Left kidney (tissue), 8 donors: ENCODE measurements around the gene MAP3K15. TPM values are rescaled to one million over a fixed set of nuclear protein-coding genes. Genes with fewer than 3 reads are reported as not detected.

Experiments used
- DNase-seq: peaks from one replicate; pipeline ENCODE4 v3.0.0-alpha.2; 2013
- long read RNA-seq, 8 donors: transcript quantifications; one replicate each; lab custom pipeline, GENCODE V29; 2026
- polyA plus RNA-seq: library from polyadenylated mRNA; unstranded; fragments of 120-200 nt; gene quantifications from one replicate; pipeline ENCODE4 v1.2.1, GENCODE V29; 2013; ENCODE audit not compliant: insufficient read length

MAP3K15 gene, protein sequence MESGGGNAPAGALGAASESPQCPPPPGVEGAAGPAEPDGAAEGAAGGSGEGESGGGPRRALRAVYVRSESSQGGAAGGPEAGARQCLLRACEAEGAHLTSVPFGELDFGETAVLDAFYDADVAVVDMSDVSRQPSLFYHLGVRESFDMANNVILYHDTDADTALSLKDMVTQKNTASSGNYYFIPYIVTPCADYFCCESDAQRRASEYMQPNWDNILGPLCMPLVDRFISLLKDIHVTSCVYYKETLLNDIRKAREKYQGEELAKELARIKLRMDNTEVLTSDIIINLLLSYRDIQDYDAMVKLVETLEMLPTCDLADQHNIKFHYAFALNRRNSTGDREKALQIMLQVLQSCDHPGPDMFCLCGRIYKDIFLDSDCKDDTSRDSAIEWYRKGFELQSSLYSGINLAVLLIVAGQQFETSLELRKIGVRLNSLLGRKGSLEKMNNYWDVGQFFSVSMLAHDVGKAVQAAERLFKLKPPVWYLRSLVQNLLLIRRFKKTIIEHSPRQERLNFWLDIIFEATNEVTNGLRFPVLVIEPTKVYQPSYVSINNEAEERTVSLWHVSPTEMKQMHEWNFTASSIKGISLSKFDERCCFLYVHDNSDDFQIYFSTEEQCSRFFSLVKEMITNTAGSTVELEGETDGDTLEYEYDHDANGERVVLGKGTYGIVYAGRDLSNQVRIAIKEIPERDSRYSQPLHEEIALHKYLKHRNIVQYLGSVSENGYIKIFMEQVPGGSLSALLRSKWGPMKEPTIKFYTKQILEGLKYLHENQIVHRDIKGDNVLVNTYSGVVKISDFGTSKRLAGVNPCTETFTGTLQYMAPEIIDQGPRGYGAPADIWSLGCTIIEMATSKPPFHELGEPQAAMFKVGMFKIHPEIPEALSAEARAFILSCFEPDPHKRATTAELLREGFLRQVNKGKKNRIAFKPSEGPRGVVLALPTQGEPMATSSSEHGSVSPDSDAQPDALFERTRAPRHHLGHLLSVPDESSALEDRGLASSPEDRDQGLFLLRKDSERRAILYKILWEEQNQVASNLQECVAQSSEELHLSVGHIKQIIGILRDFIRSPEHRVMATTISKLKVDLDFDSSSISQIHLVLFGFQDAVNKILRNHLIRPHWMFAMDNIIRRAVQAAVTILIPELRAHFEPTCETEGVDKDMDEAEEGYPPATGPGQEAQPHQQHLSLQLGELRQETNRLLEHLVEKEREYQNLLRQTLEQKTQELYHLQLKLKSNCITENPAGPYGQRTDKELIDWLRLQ (N-terminal part only)
- polyA plus RNA-seq: 4.6 TPM
- long read RNA-seq, donor 1: 0 reads
- long read RNA-seq, donor 2: 0 reads
- long read RNA-seq, donor 3, partial matches to known transcripts: 0 of 1 reads
- long read RNA-seq, donor 3, other reads (novel, unspliced or antisense): 0 of 1 reads
- long read RNA-seq, donor 4: 0 reads
- long read RNA-seq, donor 5: 0 reads
- long read RNA-seq, donor 6: 0 reads
- long read RNA-seq, donor 7, partial matches to known transcripts: 65 of 67 reads
- long read RNA-seq, donor 7, other reads (novel, unspliced or antisense): 0 of 67 reads
- long read RNA-seq, donor 8, partial matches to known transcripts: 17 of 18 reads
- long read RNA-seq, donor 8, other reads (novel, unspliced or antisense): 0 of 18 reads

DNA sequence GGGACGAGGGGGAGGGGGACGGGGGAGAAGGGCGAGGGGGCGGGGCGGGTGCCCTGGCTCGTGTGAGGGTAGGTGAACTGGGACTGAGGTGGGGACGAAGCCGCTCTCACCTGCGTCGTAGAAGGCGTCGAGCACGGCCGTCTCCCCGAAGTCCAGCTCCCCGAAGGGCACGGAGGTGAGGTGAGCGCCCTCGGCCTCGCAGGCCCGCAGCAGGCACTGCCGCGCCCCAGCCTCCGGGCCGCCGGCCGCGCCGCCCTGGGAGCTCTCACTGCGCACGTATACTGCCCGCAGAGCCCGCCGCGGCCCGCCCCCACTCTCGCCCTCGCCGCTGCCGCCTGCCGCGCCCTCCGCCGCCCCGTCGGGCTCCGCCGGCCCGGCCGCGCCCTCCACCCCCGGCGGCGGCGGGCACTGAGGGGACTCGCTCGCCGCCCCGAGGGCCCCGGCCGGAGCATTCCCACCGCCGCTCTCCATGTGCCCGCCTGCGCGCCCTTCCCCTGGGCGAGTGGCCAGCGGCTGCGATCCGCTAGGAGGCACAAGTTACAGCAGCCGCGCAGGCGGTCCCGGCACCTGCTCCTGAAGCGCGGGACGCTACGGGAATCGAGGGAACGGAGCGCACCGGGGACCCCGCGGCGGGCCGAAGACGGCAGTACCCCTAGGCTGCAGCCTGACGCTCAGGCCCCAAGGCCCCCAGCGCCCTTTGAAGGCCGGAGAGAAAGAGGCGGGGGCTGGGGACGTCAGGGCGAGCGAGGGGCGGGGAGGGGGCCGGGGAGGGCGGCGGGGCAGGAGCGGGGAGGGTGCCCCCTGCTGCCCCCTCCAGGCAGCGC is at the start of gene MAP3K15:
MAP3K15 (minus strand) TSS at position 718 of the 824 bp plus-strand sequence; CDS start at position 471, 247 bp downstream.
- no peak for DNase-seq

DNA sequence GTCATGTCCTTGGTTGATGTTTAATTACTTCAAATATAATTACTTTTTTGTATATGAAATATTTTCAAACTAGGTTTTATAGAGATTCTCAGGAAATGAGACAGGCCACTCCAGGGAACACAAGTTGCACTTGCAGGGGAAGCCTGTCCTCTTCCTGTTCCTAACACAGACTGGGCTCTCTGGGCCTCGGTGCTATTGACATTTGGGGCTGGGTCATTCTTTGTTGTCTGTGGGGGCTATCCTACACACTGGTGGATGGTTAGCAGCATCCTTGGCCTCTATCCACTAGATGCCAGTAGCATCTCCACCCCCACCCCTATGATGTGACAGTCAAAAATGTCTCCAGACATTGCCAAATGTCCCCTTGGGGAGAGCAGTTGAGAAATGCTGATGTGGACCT is 49.3 kb upstream of the MAP3K15 start:
- no peak for DNase-seq

DNA sequence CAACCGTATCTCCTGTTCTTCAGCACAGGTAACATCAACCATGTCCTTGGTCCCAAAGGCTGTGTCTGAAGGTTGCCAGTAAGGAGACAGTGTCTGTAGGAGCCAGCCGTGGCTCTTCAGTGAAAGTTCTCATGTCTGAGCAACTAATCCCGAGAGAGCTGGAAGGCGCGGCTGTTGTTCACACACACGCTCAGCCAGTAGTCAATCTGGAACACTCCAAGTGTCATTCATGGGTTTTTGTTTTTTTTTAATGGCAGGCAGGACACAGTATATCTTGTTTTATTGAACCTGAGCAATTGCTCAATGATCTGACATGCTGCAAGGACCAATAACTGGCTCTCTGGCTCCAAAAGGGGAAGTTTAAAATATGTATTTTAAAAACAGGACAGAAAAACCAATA is 48.4 kb upstream of the MAP3K15 start:
- no peak for DNase-seq

DNA sequence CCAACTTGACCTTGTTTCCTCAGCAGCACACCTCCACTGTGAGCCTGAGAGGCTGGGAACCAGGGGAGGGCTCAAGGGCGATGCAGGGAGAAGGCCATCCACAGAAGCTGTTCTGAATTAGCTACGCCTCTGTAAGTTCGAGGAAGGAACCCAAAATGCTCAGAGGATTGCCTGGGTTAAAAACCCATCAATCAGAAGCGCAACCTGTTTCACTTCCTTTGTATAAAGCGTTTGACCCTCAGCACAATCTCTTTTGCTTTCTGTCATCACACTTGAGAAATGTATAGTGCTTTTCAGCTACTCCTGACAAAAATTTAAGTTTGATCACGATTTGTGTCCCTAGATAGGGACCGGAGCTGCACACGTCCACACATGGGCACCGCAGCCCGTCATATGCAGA is 48.0 kb upstream of the MAP3K15 start:
- no peak for DNase-seq

DNA sequence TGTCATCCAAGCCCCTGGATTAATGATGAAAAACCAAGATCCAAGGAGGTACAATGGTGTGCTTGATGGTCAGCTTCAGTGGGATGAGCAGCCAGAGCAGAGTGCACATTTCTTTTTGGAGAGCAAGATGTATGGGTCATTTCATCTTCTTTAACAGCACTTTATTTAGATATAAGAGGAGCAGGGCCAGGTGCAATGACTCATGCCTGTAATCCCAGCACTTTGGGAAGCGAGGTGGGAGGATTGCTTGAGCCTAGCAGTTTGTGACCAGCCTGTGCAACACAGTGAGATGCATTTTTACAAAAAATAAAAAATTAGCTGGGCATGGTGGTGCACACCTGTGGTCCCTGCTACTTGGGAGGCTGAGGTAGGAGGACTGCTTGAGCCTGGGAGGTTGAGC is 45.3 kb upstream of the MAP3K15 start:
- DNase-seq: no peak

DNA sequence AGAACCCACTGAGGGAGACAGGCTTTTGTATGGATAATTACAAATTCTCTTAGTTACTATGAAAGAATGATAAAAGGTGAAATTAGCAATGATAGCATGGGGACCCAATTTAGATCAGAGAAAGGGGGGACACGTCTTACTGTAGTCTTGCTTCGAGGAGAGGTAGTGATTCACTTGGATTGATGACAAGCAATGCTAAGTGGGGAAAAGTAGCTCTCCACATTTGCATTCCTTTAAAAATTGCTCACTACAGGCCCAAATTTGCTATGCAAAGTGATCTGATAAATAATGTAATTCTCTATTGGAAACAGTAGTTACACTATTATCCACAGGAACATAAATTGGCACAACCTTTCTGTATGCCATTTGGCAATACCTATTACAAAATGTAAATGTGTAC is 42.5 kb upstream of the MAP3K15 start:
- DNase-seq: no peak

DNA sequence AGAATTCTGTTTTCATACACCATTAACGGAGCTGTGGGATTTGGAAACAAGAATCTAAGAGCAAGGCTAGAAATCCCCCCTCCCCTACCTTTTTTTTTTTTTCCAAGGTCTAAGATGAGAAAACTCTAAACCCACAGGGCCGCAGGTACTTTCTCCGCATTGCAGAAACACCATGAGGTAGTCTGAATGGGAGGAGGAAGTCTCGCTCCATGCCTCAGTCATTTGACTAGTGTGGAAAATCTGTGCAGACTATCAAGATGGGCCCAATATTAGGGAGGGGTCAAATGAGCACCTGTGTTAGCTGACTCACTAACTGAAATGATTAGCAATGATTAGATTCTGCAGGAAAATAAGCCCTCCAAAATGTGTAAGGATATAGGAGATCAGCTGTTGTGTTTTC is 40.9 kb upstream of the MAP3K15 start:
- DNase-seq: no peak

DNA sequence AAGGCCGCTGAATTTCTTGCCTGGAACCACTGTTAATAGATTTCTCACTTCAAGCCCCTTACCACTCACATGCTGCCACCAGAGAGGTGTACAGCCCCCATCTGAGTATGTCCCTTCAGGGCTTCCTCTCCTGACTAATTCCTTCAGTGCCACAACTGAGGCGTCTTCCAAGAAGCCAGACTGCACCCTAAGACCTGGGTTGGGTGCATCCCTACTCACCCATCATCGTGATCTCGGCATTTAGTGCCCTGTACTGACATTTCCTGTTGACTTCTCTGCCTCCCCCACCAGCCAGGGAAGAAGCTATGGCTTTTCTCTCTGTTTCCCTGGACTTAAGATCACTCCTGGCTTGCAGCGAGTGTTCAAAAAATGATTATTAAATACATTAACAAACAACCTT is 40.4 kb upstream of the MAP3K15 start:
- DNase-seq: no peak

DNA sequence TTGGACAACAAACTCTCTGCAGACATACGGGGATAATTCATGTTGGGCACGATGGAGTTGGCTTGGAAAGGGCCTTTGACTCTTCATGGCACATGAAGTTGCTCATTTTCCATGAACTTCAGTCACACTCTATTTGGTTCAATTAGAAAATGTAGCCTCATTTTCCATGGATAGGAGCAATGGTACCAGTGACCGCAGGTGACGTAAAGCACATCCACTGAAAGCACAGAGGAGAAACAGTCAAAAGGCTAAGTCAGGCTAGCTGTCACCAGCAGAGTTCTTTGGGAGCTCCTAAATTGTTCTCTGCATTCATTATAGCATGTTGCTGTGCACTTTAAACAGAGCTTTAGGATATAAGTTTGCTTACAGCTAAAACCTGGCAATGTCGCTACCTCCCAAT is 39.9 kb upstream of the MAP3K15 start:
- no peak for DNase-seq

DNA sequence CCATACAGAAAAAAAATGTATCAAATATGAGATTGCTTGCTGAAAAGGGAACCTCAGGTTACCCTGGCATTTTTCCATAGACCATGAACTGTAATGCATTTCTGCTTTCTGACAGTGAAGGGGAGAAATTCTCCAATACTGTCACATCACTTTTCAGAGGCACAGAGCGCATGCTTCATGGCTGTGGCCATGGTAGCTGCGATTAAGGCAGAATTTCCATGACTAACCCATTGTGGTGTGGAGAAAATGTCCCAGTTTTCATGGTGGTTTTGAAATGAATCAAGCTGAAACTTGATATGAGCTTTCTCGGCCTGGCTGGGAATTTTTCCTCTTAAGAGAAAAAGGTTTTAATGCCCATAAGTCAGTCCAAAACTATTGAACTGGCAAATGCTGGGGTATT is 39.5 kb upstream of the MAP3K15 start:
- DNase-seq: no peak

DNA sequence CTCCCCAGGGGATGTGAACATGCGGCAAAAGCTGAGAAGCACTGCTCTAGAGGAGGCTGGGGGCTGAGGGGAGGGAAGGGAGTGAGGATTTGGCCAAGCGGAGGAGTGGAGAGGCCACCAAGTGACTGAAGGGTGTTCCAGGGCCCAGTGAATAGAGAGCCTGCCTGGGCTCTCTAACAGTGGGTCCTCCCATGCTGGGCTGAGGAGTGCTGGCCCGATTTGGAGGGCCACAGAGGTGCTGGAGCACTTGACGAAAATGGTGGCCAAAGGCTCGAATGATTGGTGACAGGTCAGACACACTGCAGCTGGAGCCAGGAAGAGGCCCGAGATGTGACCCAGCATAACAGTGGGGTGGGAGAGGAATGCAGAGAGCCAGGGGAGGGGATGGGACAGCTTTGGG is 37.5 kb upstream of the MAP3K15 start:
- no peak for DNase-seq

DNA sequence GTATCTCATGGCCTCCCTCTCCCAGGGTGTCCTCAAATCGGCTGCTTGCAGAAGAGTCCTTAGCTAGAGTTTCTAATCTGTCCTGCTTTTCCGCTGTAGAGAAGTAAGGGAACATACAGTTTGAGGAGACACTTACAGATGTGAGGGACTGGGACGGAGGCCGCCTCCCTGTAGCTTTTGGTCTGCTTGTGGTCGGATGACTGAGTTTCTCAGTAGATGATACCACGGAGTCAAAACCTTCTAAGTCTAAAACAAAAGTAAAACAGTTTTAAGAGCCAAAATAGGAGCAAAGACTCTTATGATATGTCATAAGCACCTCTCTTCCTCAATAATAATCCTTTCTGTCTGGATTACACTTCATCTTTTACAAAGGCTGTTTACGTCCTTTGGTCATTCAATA is 34.5 kb upstream of the MAP3K15 start:
- DNase-seq: no peak

DNA sequence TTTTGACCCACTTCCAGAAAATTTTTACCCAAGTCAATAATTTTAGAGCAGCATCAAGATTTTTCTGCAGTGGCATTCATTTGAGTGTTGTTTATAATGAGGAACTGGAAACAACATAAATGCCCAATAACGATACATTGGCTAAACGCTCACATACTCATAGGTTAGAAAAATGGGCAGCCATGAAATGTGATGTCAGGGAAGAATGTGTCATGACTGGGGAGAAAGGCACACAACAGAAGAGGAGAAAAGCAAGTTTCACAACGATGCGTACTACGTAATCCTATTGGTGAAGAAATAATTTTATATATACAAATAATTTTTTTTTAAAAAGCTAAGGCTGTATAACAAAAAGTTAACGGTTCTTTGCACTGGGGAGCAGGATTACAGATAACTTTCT is 33.6 kb upstream of the MAP3K15 start:
- no peak for DNase-seq

DNA sequence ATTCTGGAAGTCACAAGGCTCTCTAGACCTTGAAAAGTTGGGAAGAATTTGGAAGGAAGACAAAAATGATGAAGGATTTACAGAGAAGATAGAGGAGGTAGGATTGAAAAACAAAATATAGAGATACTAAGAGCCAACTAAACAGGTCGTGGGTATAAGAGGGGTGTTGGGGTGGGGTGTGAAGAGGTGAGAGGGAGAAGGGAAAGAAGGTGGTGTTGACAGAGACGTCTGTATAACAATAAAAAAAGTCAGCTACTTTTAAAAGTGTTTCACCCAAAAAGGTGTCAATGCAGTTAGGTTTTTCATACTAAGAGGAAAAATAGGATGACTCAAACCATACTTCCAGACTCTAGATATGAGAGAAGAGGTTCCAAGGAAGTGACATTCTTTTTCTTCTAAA is 33.0 kb upstream of the MAP3K15 start:
- DNase-seq: no peak

DNA sequence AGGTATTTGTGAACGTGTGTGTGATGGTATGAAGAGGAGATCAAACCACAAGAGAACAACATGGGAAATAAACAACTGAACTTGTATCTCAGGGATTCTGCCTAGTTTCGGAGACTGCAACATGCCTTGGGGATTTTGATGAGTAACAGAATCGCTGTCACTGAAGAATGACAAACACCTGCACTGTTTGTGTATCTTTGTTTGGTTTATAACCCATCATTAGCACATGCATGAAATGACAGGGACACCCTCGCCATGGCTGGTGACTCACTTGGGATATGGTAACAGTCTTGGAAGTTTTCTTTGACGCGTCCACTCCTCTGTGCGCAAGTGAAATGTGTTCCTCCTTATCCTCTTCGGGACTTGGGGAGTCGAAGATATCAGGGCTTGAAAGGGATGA is 30.3 kb upstream of the MAP3K15 start:
- DNase-seq: no peak

DNA sequence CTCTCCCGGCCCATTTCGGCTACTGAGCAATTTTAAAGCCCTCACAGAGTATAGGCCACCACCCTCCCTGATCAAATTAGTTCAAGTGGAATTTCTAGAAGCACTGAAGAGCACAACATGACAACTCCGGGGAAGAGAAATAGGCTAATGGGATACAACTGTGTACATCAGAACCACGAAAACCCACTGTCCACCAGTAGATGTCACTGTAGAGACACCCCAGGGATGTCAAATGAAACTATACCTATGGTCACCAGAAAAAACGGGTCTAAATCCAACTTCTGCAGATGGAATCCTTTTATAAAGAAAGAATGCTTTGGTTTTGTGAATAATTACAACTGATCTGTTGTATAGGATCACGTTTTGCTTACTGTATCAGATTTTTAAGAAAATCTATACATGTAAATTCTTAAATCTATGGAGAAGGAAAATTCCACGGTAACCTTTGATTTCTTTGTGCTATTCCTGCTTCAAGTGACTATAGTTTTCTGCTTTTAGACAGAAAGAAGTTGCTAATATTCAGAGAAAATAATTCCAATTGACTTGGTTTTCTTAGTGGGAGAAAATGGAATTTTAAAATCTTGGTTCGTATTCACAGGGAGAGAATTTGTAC is 29.5 kb upstream of the MAP3K15 start:
- DNase-seq: peak; percentile 47

DNA sequence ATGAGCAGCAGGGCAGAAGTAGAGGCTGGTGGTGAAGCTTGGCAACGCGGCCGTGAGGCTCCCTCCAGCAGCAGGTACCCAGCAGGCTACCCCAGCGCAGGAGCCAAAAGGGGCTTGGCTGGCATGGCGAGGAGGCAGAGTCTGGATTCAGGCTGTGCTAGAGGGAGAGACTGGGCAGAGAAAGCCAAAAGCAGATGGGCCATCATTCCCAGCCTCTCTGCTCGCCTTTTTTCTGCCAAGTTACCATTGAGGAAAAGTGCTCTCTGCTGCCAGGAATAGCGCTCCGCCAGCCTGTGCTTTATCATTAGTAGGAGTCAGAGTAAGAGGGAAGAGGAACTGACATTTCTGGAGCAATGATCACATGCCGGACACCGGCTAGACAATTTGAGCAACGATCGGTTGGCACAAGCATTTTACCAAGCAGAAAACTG is 28.7 kb upstream of the MAP3K15 start:
- no peak for DNase-seq

DNA sequence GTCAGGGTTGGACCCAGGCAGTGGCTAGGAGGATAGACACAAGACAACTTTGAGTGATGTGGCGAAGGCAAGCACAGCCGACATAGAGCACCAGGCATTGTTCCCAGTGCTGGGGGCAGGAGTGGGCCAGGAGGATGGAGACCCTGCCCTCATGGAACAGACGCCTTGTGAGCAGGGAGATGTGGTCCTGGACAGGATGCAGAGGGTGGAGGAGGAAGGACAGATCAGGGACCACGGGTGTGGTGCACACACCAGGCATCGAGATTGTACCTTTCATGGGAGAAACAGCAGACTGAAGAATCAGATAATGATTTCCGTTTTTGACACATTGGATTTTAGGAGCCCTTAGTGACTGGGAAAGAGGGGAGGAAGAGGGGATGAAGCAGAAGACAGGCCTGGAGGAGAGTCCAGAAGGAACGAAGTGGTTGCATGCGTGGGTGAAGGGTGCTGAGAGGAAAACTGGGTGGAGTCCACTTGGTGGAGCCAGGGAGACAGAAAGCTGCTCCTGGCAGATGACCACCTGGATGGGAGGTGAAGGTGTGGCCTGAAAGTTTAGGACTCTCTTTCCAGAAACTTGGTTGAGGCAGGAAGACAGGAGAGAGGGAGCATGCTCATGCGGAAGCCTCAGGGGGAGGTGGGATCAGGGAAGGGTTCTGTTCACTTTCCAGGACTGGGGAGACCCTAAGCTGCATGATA is 27.9 kb upstream of the MAP3K15 start:
- DNase-seq: no peak

DNA sequence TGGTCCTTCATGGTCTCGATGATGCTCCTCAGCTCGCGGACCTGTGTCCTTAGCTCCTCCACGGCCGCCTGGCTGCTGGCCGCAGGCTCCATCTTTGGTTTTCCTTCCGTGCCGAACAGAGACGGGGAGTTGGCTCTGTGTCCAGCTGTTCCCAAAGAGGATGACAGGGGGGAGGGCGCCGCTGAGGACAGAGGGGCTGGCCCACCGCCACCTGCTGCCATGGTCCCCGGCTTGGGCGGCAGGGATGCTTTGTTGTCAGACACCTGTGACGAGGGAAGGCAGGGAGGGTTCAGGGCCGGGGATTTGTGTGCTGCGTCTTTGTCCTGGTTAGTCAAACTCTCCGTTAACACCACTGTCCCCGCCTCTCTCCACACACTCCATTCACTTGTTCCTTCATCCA is 26.6 kb upstream of the MAP3K15 start:
- no peak for DNase-seq

DNA sequence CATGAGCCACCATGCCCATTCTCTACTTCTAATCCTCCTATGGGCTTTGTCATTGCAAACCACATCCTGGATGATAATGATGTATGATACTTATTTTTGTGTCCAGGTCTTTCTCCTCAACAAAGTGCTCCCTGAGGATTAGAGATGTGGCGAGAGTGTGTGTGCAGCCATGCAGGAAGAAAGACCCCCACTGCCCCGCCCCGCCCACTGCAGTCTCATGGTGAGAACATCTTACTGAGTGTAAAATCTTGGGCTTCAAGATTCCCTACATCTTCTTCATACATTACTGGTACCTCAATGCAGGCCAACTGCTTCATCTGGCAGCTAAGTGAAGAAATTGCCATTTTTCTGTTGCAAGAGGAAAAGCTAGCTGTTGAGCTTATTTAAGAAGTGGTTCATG is 25.9 kb upstream of the MAP3K15 start:
- no peak for DNase-seq
